ENCODE data around the gene VSIG10. TPM values are rescaled to one million over a fixed set of nuclear protein-coding genes. Genes with fewer than 3 reads are reported as not detected.

The VSIG10 gene
- total RNA-seq, 4 donors from 2014 or later = 9.3 to 22.1 (median 17.0) TPM

DNA sequence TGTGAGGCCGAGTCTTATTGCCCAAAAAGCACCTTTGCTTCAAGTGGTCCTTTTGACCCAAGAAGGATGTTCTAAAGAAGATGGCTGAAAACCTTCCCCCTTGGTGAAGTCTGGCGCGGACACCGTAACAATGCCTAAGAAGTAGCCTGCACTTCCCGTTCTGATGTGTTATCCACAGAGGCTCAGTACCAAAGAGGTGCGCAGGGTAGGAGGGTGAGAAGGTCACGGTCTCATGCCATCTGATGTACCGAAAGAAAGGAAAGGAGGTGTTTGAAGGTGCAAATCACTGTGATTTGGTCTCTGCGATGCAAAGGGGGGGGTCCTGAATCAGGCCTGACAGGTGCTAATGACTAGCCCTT, 42.0 kb upstream of the VSIG10 start:
- no peak overlapping the region for H3K4me3 ChIP-seq
- in situ Hi-C loops (cut with MboI; ENCODE audit: low sequenced_read_pairs in 4 of 4) = no loop called here
- H3K27me3 ChIP-seq = no peaks in the 10 kb centered on the region
- no peak for TF ChIP-seq POLR2A (IDR thresholded peaks at IDR 0.05)
- no peak for DNase-seq
- ATAC-seq = no peak
- H3K36me3 ChIP-seq = peaks cover 3 to 45% of the 10 kb centered on the region in 2 donors
- H3K9me3 ChIP-seq = no peaks in the 10 kb centered on the region
- peak overlapping the region in 2 of 4 donors; percentile 33 to 56 for H3K27ac ChIP-seq
- peaks cover 10 to 22% of the 10 kb centered on the region in 2 donors for H3K4me1 ChIP-seq
- intact Hi-C loops (cut with DNase I; ENCODE audit: low total_unique reads) = no loop called here

DNA sequence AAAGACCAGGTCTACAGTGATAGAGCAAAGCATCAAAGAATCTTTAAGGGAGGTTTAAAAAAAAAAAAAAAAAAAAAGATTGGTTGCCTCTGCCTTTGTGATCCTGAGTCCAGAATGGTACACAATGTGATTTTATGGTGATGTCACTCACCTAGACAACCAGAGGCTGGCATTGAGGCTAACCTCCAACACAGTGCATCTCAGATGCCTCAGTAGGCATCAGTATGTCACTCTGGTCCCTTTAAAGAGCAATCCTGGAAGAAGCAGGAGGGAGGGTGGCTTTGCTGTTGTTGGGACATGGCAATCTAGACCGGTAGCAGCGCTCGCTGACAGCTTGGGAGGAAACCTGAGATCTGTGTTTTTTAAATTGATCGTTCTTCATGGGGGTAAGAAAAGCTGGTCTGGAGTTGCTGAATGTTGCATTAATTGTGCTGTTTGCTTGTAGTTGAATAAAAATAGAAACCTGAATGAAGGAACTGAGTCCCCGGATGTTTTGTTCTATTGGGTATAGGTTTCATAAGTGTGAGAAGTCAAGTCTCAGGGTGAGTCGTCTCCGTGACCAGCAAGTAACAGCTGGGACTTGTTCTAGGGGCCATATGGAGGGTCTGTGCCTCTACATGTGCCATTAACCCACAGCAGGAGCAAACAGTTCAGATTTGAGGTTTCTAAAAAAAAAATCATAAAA, 41.4 kb upstream of the VSIG10 start:
- peak overlapping the region in 3 of 4 donors; percentile 15 to 56 (median 33) for H3K27ac ChIP-seq
- ATAC-seq (peak in 1 of 2 donors; percentile 58), DNase-seq (no peak)
- in situ Hi-C loops (cut with MboI; ENCODE audit: low sequenced_read_pairs in 4 of 4) = no loop called here
- TF ChIP-seq POLR2A (IDR thresholded peaks at IDR 0.05) = no peak
- TF ChIP-seq, protein P1, sequence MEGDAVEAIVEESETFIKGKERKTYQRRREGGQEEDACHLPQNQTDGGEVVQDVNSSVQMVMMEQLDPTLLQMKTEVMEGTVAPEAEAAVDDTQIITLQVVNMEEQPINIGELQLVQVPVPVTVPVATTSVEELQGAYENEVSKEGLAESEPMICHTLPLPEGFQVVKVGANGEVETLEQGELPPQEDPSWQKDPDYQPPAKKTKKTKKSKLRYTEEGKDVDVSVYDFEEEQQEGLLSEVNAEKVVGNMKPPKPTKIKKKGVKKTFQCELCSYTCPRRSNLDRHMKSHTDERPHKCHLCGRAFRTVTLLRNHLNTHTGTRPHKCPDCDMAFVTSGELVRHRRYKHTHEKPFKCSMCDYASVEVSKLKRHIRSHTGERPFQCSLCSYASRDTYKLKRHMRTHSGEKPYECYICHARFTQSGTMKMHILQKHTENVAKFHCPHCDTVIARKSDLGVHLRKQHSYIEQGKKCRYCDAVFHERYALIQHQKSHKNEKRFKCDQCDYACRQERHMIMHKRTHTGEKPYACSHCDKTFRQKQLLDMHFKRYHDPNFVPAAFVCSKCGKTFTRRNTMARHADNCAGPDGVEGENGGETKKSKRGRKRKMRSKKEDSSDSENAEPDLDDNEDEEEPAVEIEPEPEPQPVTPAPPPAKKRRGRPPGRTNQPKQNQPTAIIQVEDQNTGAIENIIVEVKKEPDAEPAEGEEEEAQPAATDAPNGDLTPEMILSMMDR (IDR thresholded peaks at IDR 0.05 in 4 of 5, conservative IDR thresholded peaks at IDR 0.05 in 1 of 5) = no peak
- no peaks in the 10 kb centered on the region for H3K27me3 ChIP-seq
- H3K4me1 ChIP-seq = peaks cover 10 to 22% of the 10 kb centered on the region in 2 donors
- H3K36me3 ChIP-seq = peaks cover 3 to 46% of the 10 kb centered on the region in 2 donors
- no peak overlapping the region for H3K4me3 ChIP-seq
- intact Hi-C loops (cut with DNase I; ENCODE audit: low total_unique reads) = no loop called here
- no peaks in the 10 kb centered on the region for H3K9me3 ChIP-seq

GRCh38 chr12:118144499-118144898, 40.7 kb upstream of the VSIG10 start:
- no peak for ATAC-seq
- in situ Hi-C loops (cut with MboI; ENCODE audit: low sequenced_read_pairs in 4 of 4) (no loop called here), intact Hi-C loops (cut with DNase I; ENCODE audit: low total_unique reads) (no loop called here)
- Histone ChIP-seq H3K27me3 (no peaks in the 10 kb centered on the region), H3K27ac (peak overlapping the region in 1 of 4 donors; percentile 56), H3K9me3 (no peaks in the 10 kb centered on the region), H3K4me3 (no peak overlapping the region), H3K36me3 (peaks cover 0 to 52% of the 10 kb centered on the region in 2 donors), H3K4me1 (peaks cover 13 to 22% of the 10 kb centered on the region in 2 donors)
- no peak for DNase-seq
- TF ChIP-seq, protein P1 (IDR thresholded peaks at IDR 0.05 in 4 of 5, conservative IDR thresholded peaks at IDR 0.05 in 1 of 5) = no peak
- TF ChIP-seq POLR2A (IDR thresholded peaks at IDR 0.05) = no peak

DNA sequence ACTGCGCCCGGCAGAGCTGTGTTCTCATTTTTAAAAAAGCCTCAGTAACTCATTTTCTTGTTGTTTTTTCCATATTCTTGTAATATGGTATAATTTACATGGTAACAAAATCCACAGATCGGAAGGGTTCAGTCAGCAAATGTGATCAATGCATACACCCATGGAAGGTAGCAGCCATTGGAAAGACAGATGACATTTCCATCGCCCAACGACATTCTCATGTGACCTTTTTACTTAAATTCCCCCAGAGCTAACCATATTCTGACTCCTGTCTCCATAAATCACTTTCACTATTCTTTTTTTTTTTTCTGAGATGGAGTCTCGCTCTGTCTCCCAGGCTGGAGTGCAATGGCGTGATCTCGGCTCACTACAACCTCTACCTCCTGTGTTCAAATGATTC, 37.0 kb upstream of the VSIG10 start:
- TF ChIP-seq POLR2A (IDR thresholded peaks at IDR 0.05) = no peak
- TF ChIP-seq, protein P1 (IDR thresholded peaks at IDR 0.05 in 4 of 5, conservative IDR thresholded peaks at IDR 0.05 in 1 of 5) = no peak
- in situ Hi-C loops (cut with MboI; ENCODE audit: low sequenced_read_pairs in 4 of 4) = no loop called here
- H3K9me3 ChIP-seq = no peaks in the 10 kb centered on the region
- peak overlapping the region in 3 of 4 donors; percentile 96 to 97 (median 97) for H3K27ac ChIP-seq
- ATAC-seq = no peak
- no peak for DNase-seq
- no peaks in the 10 kb centered on the region for H3K27me3 ChIP-seq
- peaks cover 16 to 24% of the 10 kb centered on the region in 2 donors for H3K4me1 ChIP-seq
- intact Hi-C loops (cut with DNase I; ENCODE audit: low total_unique reads) = no loop called here
- H3K4me3 ChIP-seq = no peak overlapping the region
- H3K36me3 ChIP-seq = peaks cover 0 to 48% of the 10 kb centered on the region in 2 donors

DNA sequence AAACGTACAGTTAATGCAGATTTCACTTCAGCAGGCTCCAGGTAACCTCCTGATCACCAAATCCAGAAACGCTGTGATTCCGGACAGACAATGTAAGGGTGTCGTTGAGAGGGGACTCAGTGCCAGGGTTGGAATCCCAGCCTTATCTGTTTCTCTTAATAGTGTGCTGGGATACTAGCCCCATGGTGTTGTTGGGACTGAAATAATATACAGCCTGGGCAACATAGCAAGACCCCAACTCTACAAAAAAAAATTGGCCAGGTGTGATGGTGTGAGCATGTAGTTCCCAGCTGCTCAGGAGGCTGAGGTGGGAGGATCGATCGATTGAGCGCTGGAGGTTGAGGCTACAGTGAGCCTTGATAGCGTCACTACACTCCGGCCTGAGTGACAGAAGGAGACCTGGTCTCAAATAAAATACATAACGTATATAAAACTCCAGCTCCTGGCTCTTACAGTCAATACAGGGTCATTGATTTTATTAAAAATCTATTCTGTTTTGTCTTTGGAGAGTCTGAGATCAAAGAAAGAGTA, 33.4 kb upstream of the VSIG10 start:
- Histone ChIP-seq H3K9me3 (no peaks in the 10 kb centered on the region), H3K27me3 (no peaks in the 10 kb centered on the region), H3K36me3 (peaks cover 0 to 35% of the 10 kb centered on the region in 2 donors), H3K27ac (peak overlapping the region; percentile 91 to 97 (median 96)), H3K4me1 (peaks cover 6 to 33% of the 10 kb centered on the region in 2 donors), H3K4me3 (peak overlapping the region; percentile 75 to 94 (median 92))
- intact Hi-C loops (cut with DNase I; ENCODE audit: low total_unique reads) (loop anchor here (2.0 to 10.0 kb wide), 5 partner anchors 16 to 1038 kb away; partner anchors contain the start of genes HSPB8, SUDS3 and WSB2), in situ Hi-C loops (cut with MboI; ENCODE audit: low sequenced_read_pairs in 4 of 4) (no loop called here)
- TF ChIP-seq, protein P1 (IDR thresholded peaks at IDR 0.05 in 4 of 5, conservative IDR thresholded peaks at IDR 0.05 in 1 of 5) = no peak
- DNase-seq (no peak), ATAC-seq (no peak)

All from gastrocnemius medialis (tissue), 4 donors.